Liver (tissue), 9 donors: ENCODE results near the gene UQCR10. TPM values are rescaled to one million over a fixed set of nuclear protein-coding genes. Genes with fewer than 3 reads are reported as not detected.
A peak's percentile ranks its signal among the peaks of the same experiment; 100 is the strongest.

Experiments
- DNase-seq: peaks from one replicate; pipeline ENCODE4 v3.0.0-alpha.2; 2017; ENCODE audit warnings: low spot score
- H3K27ac ChIP-seq, 2 donors: one replicate each; pipeline ENCODE4 v1.7.0; 2013; ENCODE audit warnings: inconsistent platforms in 2 of 2, low read length in 2 of 2, control low read depth in 1 of 2, low read depth in 1 of 2, mild to moderate bottlenecking in 1 of 2
- H3K27me3 ChIP-seq, 4 donors: one replicate each; pipeline versions ENCODE4 v1.6.1 to v1.7.0; 2013; ENCODE audit warnings: low read length in 3 of 4, inconsistent platforms in 1 of 4, mild to moderate bottlenecking in 1 of 4, moderate library complexity in 1 of 4; ENCODE audit not compliant: control insufficient read depth in 4 of 4, insufficient read depth in 4 of 4
- H3K36me3 ChIP-seq, 4 donors: one replicate each; pipeline versions ENCODE4 v1.6.1 to v1.7.0; 2013; ENCODE audit warnings: low read length in 3 of 4, mild to moderate bottlenecking in 3 of 4, low read depth in 1 of 4, moderate library complexity in 1 of 4; ENCODE audit not compliant: control insufficient read depth in 4 of 4, insufficient read depth in 3 of 4
- H3K4me1 ChIP-seq, 4 donors: one replicate each; pipeline versions ENCODE4 v1.6.1 to v1.7.0; 2013; ENCODE audit warnings: low read length in 3 of 4, mild to moderate bottlenecking in 3 of 4, moderate library complexity in 1 of 4; ENCODE audit not compliant: control insufficient read depth in 4 of 4, insufficient read depth in 4 of 4
- H3K4me3 ChIP-seq, 3 donors: one replicate each; pipeline versions ENCODE4 v1.6.1 to v1.7.0; 2013; ENCODE audit warnings: low read length in 3 of 3, control low read depth in 1 of 3, low read depth in 1 of 3, mild to moderate bottlenecking in 1 of 3
- H3K9ac ChIP-seq, 2 donors: one replicate each; pipeline ENCODE4 v1.7.0; 2013; ENCODE audit warnings: low read length in 2 of 2, mild to moderate bottlenecking in 2 of 2, moderate library complexity in 2 of 2, control low read depth in 1 of 2, low read depth in 1 of 2
- H3K9me3 ChIP-seq, 4 donors: one replicate each; pipeline versions ENCODE4 v1.6.1 to v1.7.0; 2013; ENCODE audit warnings: low read length in 3 of 4; ENCODE audit not compliant: control insufficient read depth in 4 of 4
- ATF3 ChIP-seq: IDR thresholded peaks from 2 replicates; pipeline ENCODE4 v1.6.1; 2016; ENCODE audit warnings: antibody characterized with exemption
- CTCF ChIP-seq: fragments of 150-350 bp; IDR thresholded peaks from 2 replicates; pipeline ENCODE4 v1.5.1; 2017; ENCODE audit warnings: improper control_type of control experiment, low read depth, low read length; ENCODE audit not compliant: missing input control
- FOXA1 ChIP-seq: IDR thresholded peaks from 2 replicates; pipeline ENCODE4 v1.6.1; 2016; ENCODE audit warnings: antibody characterized with exemption
- FOXA2 ChIP-seq: IDR thresholded peaks from 2 replicates; pipeline ENCODE4 v1.6.1; 2016; ENCODE audit warnings: antibody characterized with exemption
- GABPA ChIP-seq, 2 donors: IDR thresholded peaks in 1 of 2; conservative IDR thresholded peaks in 1 of 2; 2 replicates each; pipeline ENCODE4 v1.6.1; 2016; ENCODE audit warnings: antibody characterized with exemption in 2 of 2, mild to moderate bottlenecking in 1 of 2, moderate library complexity in 1 of 2
- HNF4A ChIP-seq, 2 donors: conservative IDR thresholded peaks; 2 replicates each; pipeline ENCODE4 v1.6.1; 2016; ENCODE audit warnings: antibody characterized with exemption in 2 of 2, mild to moderate bottlenecking in 2 of 2
- HNF4G ChIP-seq: IDR thresholded peaks from 2 replicates; pipeline ENCODE4 v1.6.1; 2016; ENCODE audit warnings: antibody characterized with exemption
- JUND ChIP-seq, 2 donors: IDR thresholded peaks; 2 replicates each; pipeline ENCODE4 v1.6.1; 2016; ENCODE audit warnings: antibody characterized with exemption in 2 of 2
- NR2F2 ChIP-seq: IDR thresholded peaks from 2 replicates; pipeline ENCODE4 v1.6.1; 2016; ENCODE audit warnings: antibody characterized with exemption
- RAD21 ChIP-seq, 2 donors: IDR thresholded peaks; 2 replicates each; pipeline ENCODE4 v1.6.1; 2016; ENCODE audit warnings: antibody characterized with exemption in 2 of 2, mild to moderate bottlenecking in 2 of 2
- REST ChIP-seq: IDR thresholded peaks from 2 replicates; pipeline ENCODE4 v1.6.1; 2016; ENCODE audit warnings: antibody characterized with exemption, mild to moderate bottlenecking
- RXRA ChIP-seq, 2 donors: IDR thresholded peaks; 2 replicates each; pipeline ENCODE4 v1.6.1; 2017 to 2018; ENCODE audit warnings: antibody characterized with exemption in 2 of 2, mild to moderate bottlenecking in 1 of 2
- SP1 ChIP-seq: IDR thresholded peaks from 2 replicates; pipeline ENCODE4 v1.6.1; 2018; ENCODE audit warnings: antibody characterized with exemption, mild to moderate bottlenecking
- TAF1 ChIP-seq: conservative IDR thresholded peaks from 2 replicates; pipeline ENCODE4 v1.6.1; 2016; ENCODE audit warnings: antibody characterized with exemption, mild to moderate bottlenecking
- YY1 ChIP-seq: IDR thresholded peaks from 2 replicates; pipeline ENCODE4 v1.6.1; 2016; ENCODE audit warnings: antibody characterized with exemption, mild to moderate bottlenecking
- ZBTB33 ChIP-seq: IDR thresholded peaks from 2 replicates; pipeline ENCODE4 v1.6.1; 2016; ENCODE audit warnings: antibody characterized with exemption
- whole genome bisulfite sequencing: extraction: QIAGEN DNeasy Blood & Tissue Kit; methylation state at CpG from one replicate; pipeline ENCODE4 v1.1.7; 2013; 5-methylcytosine and 5-hydroxymethylcytosine counted together
- polyA plus RNA-seq, 2 donors: library from polyadenylated mRNA; stranded (reverse) in 1 of 2; unstranded in 1 of 2; fragments of 200-250 nt in 1 of 2; fragments of >200 nt in 1 of 2; fragmentation: Nextera tagmentation in 1 of 2; extraction: Ambion mirVana in 1 of 2; gene quantifications; one replicate each; pipeline versions ENCODE4 v1.2.1 to v1.2.3, GENCODE V29; 2013 to 2015
- total RNA-seq, 2 donors: library from RNA; depleted of rRNA; stranded (reverse); fragments of >200 nt; gene quantifications; one replicate each; pipeline ENCODE4 v1.2.3, GENCODE V29; 2014
- donor health status: healthy.
- donor health status: healthy.
- donor health status: healthy.
- donor health status: healthy.
- donor health status: healthy.

Gene UQCR10
- total and polyA plus RNA-seq, 4 donors = 40.2 to 243 (median 102) TPM

GRCh38 chr22:29731058-29731850, 35.9 kb upstream of the UQCR10 start (continued):
- no peak for TF ChIP-seq ZBTB33

- no peaks in the 10 kb centered on the region for H3K4me1 ChIP-seq
- no peaks in the 10 kb centered on the region for H3K9me3 ChIP-seq
- no peak overlapping the region for H3K4me3 ChIP-seq
- WGBS = 94% methylated on average over 6 of the region's 6 CpGs
- TF ChIP-seq RAD21 (IDR thresholded peaks at IDR 0.05) (no peak), FOXA1 (no peak), JUND (IDR thresholded peaks at IDR 0.05) (no peak), HNF4A (conservative IDR thresholded peaks at IDR 0.05) (no peak), HNF4G (no peak), SP1 (no peak), NR2F2 (no peak), RXRA (IDR thresholded peaks at IDR 0.05) (no peak), GABPA (IDR thresholded peaks at IDR 0.05 in 1 of 2, conservative IDR thresholded peaks at IDR 0.05 in 1 of 2) (no peak), ATF3 (no peak), FOXA2 (no peak), CTCF (no peak), TAF1 (no peak), YY1 (no peak)
- H3K36me3 ChIP-seq = peaks cover 2 to 26% (median 8%) of the 10 kb centered on the region in 4 donors
- no peak for DNase-seq
- no peaks in the 10 kb centered on the region for H3K27me3 ChIP-seq
- no peak overlapping the region for H3K9ac ChIP-seq
- no peak overlapping the region for H3K27ac ChIP-seq
Measured at GRCh38 chr22:29732883-29733282, 34.3 kb upstream of the UQCR10 start.

- H3K27me3 ChIP-seq = no peaks in the 10 kb centered on the region
- no peaks in the 10 kb centered on the region for H3K9me3 ChIP-seq
- H3K27ac ChIP-seq = no peak overlapping the region
- DNase-seq = peak; percentile 56
- H3K36me3 ChIP-seq = peaks cover 2 to 26% (median 9%) of the 10 kb centered on the region in 4 donors
- no peaks in the 10 kb centered on the region for H3K4me1 ChIP-seq
- 80% methylated on average over 19 of the region's 19 CpGs for WGBS
- no peak overlapping the region for H3K4me3 ChIP-seq
- no peak overlapping the region for H3K9ac ChIP-seq
- TF ChIP-seq RAD21 (IDR thresholded peaks at IDR 0.05) = no peak
- no peak for TF ChIP-seq SP1
- no peak for TF ChIP-seq FOXA2
- TF ChIP-seq TAF1 = no peak
- TF ChIP-seq JUND (IDR thresholded peaks at IDR 0.05) = no peak
- TF ChIP-seq CTCF = no peak
- no peak for TF ChIP-seq ZBTB33
- TF ChIP-seq REST = no peak
Measured at GRCh38 chr22:29733362-29734201, 33.6 kb upstream of the UQCR10 start.
